Stimulated activated naive CD8-positive, alpha-beta T cell treated with anti-CD3 and anti-CD28 coated beads, Interleukin-15, Interleukin-2, amounts not matched to agents 100 ng/mL and 50 ng/mL, for 24 hours (primary cell): ENCODE measurements around the gene FRYL.

Experiments
- H3K27ac Mint-ChIP-seq: one replicate; pipeline ENCODE4 v1.8.0; 2021; ENCODE audit warnings: mild to moderate bottlenecking, mixed read lengths
- H3K27me3 Mint-ChIP-seq: one replicate; pipeline ENCODE4 v1.8.0; 2021; ENCODE audit warnings: mixed read lengths
- H3K36me3 Mint-ChIP-seq: one replicate; pipeline ENCODE4 v1.8.0; 2021; ENCODE audit warnings: low read depth, mixed read lengths
- H3K4me1 Mint-ChIP-seq: one replicate; pipeline ENCODE4 v1.8.0; 2021; ENCODE audit warnings: low read depth, mixed read lengths
- H3K4me3 Mint-ChIP-seq: one replicate; pipeline ENCODE4 v1.8.0; 2021; ENCODE audit warnings: mild to moderate bottlenecking, mixed read lengths
- H3K9me3 Mint-ChIP-seq: one replicate; pipeline ENCODE4 v1.8.0; 2021; ENCODE audit warnings: mixed read lengths

Gene FRYL

GRCh38 chr4:48796191-48796926 is 16.3 kb upstream of the FRYL start:
- Mint-ChIP-seq H3K36me3 (no peaks in the 10 kb centered on the region), H3K27me3 (no peaks in the 10 kb centered on the region), H3K4me3 (no peak overlapping the region), H3K4me1 (peaks cover 20% of the 10 kb centered on the region), H3K9me3 (no peaks in the 10 kb centered on the region), H3K27ac (no peak overlapping the region)

DNA sequence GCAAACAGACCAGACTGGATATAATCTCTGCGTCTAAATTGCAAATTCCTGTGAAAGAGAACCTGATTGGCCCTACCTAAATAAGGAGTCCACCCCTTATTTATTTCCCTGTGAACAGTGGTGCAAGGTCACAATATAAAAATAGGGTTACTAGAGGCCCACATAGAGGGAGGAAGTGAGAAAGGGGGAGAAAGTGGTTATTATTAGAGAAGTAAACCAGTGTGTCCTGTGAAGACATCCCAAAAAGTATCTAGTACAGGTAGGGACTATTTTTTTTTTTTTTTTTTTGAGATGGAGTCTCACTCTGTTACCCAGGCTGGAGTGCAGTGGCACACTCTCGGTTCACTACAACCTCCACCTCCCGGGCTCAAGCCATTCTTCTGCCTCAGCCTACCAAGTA is 15.0 kb upstream of the FRYL start:
- no peaks in the 10 kb centered on the region for H3K9me3 Mint-ChIP-seq
- no peaks in the 10 kb centered on the region for H3K27me3 Mint-ChIP-seq
- no peaks in the 10 kb centered on the region for H3K36me3 Mint-ChIP-seq
- peaks cover 24% of the 10 kb centered on the region for H3K4me1 Mint-ChIP-seq
- no peak overlapping the region for H3K4me3 Mint-ChIP-seq
- H3K27ac Mint-ChIP-seq, result no peak overlapping the region

DNA sequence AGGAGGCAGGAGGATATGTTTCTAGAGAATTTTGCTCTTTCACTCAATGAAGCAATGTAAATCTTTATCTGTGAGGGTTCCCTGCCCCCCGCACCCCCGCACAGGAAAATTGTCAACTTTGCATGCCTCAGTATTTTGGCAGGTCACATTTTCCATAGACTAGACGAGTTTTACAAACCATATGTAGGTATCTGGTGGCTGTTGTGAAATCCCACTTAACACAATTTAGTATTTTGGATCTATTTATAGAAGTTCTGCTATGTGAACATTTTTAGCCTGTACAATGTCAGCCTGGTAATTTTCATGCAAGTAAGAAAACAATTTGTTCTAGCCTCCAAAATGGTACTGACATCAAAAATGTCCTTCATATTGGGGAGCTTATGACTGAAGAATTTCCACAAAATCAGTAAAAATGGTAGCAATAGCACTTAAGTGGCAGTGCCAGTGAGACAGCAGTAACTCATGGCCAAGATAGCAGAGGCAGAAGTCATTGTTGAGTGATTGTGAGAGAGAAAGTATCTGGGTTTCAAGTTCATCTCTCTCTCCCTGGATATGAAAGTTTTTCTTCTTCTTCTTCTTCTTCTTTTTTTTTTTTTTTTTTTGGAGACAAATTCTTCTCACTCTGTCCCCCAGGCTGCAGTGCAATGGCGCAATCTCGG is 12.4 kb upstream of the FRYL start:
- H3K27me3 Mint-ChIP-seq, result no peaks in the 10 kb centered on the region
- no peaks in the 10 kb centered on the region for H3K36me3 Mint-ChIP-seq
- H3K9me3 Mint-ChIP-seq, result no peaks in the 10 kb centered on the region
- peak overlapping the region; percentile 20 for H3K4me3 Mint-ChIP-seq
- peak overlapping the region; percentile 67 for H3K27ac Mint-ChIP-seq
- peaks cover 24% of the 10 kb centered on the region for H3K4me1 Mint-ChIP-seq

GRCh38 chr4:48791313-48791712 is 11.2 kb upstream of the FRYL start:
- H3K4me3 Mint-ChIP-seq, result no peak overlapping the region
- no peaks in the 10 kb centered on the region for H3K9me3 Mint-ChIP-seq
- no peaks in the 10 kb centered on the region for H3K27me3 Mint-ChIP-seq
- no peak overlapping the region for H3K27ac Mint-ChIP-seq
- H3K4me1 Mint-ChIP-seq, result peaks cover 24% of the 10 kb centered on the region
- H3K36me3 Mint-ChIP-seq, result no peaks in the 10 kb centered on the region

GRCh38 chr4:48790561-48790960 is 10.5 kb upstream of the FRYL start:
- H3K27me3 Mint-ChIP-seq, result no peaks in the 10 kb centered on the region
- H3K27ac Mint-ChIP-seq, result no peak overlapping the region
- H3K9me3 Mint-ChIP-seq, result no peaks in the 10 kb centered on the region
- peaks cover 24% of the 10 kb centered on the region for H3K4me1 Mint-ChIP-seq
- H3K36me3 Mint-ChIP-seq, result no peaks in the 10 kb centered on the region
- H3K4me3 Mint-ChIP-seq, result no peak overlapping the region

DNA sequence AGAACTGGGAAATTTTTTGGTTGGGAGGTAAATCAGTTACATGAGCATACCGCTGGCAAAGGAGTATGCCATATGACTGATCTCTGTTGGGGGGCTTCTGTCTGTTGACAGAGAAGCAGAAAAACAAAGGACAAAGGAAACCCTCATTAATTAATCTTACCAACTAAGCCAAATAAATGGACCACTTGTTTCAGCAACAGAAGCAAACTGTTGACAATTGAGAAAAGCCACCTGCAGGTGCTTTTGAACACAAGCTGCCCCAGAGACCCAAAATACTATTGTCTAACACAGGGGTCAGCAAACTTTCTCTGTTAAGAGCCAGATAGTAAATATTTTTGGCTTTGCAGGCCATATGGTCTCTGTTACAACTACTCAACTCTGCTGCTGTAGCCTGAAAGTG is 7.0 kb upstream of the FRYL start:
- no peaks in the 10 kb centered on the region for H3K9me3 Mint-ChIP-seq
- H3K36me3 Mint-ChIP-seq, result no peaks in the 10 kb centered on the region
- H3K27me3 Mint-ChIP-seq, result no peaks in the 10 kb centered on the region
- H3K4me3 Mint-ChIP-seq, result no peak overlapping the region
- H3K27ac Mint-ChIP-seq, result no peak overlapping the region
- peaks cover 7% of the 10 kb centered on the region for H3K4me1 Mint-ChIP-seq

- Mint-ChIP-seq H3K4me3 (no peak overlapping the region), H3K9me3 (no peaks in the 10 kb centered on the region), H3K27me3 (no peaks in the 10 kb centered on the region), H3K36me3 (no peaks in the 10 kb centered on the region), H3K27ac (no peak overlapping the region), H3K4me1 (peaks cover 4% of the 10 kb centered on the region)
These were observed 6.5 kb upstream of the FRYL start for GRCh38 chr4:48786549-48786948.

- H3K27me3 Mint-ChIP-seq, result no peaks in the 10 kb centered on the region
- no peak overlapping the region for H3K4me3 Mint-ChIP-seq
- H3K36me3 Mint-ChIP-seq, result no peaks in the 10 kb centered on the region
- peaks cover 13% of the 10 kb centered on the region for H3K4me1 Mint-ChIP-seq
- no peak overlapping the region for H3K27ac Mint-ChIP-seq
- H3K9me3 Mint-ChIP-seq, result no peaks in the 10 kb centered on the region
These were observed 5.2 kb upstream of the FRYL start for GRCh38 chr4:48785302-48785701.

- Mint-ChIP-seq H3K27ac (no peak overlapping the region), H3K27me3 (no peaks in the 10 kb centered on the region), H3K4me3 (no peak overlapping the region)
These were observed 1.9 kb upstream of the FRYL start for GRCh38 chr4:48781968-48782367.

GRCh38 chr4:48780865-48781214 is 761 bp upstream of the FRYL start:
- Mint-ChIP-seq H3K27me3 (no peaks in the 10 kb centered on the region), H3K9me3 (no peaks in the 10 kb centered on the region), H3K4me1 (peaks cover 43% of the 10 kb centered on the region), H3K36me3 (no peaks in the 10 kb centered on the region), H3K4me3 (peak overlapping the region; percentile 94), H3K27ac (peak overlapping the region; percentile 95)

More at GRCh38 chr4:48781968-48782367, 1.9 kb upstream of the FRYL start:
- H3K36me3 Mint-ChIP-seq, result no peaks in the 10 kb centered on the region
- H3K9me3 Mint-ChIP-seq, result no peaks in the 10 kb centered on the region
- H3K4me1 Mint-ChIP-seq, result peaks cover 32% of the 10 kb centered on the region

GRCh38 chr4:48779095-48779997 is 733 bp downstream of the FRYL start:
- Mint-ChIP-seq H3K9me3 (no peaks in the 10 kb centered on the region), H3K4me3 (peak overlapping the region; percentile 94), H3K36me3 (no peaks in the 10 kb centered on the region), H3K4me1 (peaks cover 58% of the 10 kb centered on the region), H3K27me3 (no peaks in the 10 kb centered on the region), H3K27ac (peak overlapping the region; percentile 93)

DNA sequence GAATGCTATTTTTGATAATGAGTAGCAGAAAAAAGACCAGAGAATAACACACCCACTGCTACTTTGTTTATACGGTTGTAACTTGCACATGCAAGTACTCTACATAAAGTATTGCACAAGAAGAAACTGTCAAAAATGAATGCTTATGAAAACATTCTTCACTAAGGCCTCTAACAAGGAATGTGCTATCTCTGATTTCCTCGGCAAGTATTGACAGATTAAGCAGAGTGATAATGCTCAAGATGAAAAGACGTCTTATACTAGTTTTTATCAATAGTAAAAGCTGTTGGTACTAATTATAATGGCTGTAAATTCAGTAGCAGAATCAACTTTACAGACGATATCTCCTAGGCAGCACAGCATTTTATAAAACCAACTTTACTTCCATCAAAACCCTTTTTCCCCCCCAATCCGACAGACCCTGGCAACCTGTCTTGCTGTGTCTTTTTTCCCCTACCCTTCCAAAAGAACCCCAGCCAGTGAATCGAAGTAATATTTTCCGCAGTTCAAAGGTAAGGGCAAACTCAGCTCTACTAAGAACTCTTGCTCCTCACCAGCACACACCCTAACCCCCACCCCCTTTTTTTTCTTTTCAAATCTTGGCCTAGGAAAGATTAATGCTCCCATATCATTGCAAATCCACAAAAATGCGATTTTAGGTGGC is 1.5 kb downstream of the FRYL start:
- Mint-ChIP-seq H3K4me3 (peak overlapping the region; percentile 94), H3K27ac (peak overlapping the region; percentile 93), H3K4me1 (peaks cover 65% of the 10 kb centered on the region), H3K9me3 (no peaks in the 10 kb centered on the region), H3K36me3 (no peaks in the 10 kb centered on the region), H3K27me3 (no peaks in the 10 kb centered on the region)

- Mint-ChIP-seq H3K27ac (peak overlapping the region; percentile 69), H3K9me3 (no peaks in the 10 kb centered on the region), H3K27me3 (no peaks in the 10 kb centered on the region), H3K4me3 (peak overlapping the region; percentile 94), H3K4me1 (peaks cover 73% of the 10 kb centered on the region), H3K36me3 (peaks cover 5% of the 10 kb centered on the region)
These were observed 2.3 kb downstream of the FRYL start for GRCh38 chr4:48777739-48778138.

- peaks cover 7% of the 10 kb centered on the region for H3K36me3 Mint-ChIP-seq
- no peak overlapping the region for H3K27ac Mint-ChIP-seq
These were observed 5.0 kb downstream of the FRYL start for GRCh38 chr4:48774760-48775710.

More at GRCh38 chr4:48774760-48775710, 5.0 kb downstream of the FRYL start:
- Mint-ChIP-seq H3K4me3 (no peak overlapping the region), H3K4me1 (peaks cover 80% of the 10 kb centered on the region), H3K27me3 (no peaks in the 10 kb centered on the region), H3K9me3 (no peaks in the 10 kb centered on the region)
